RWPE2 (cell line): Measurements from ENCODE around the gene SIRT6.

Experiments used
- ATAC-seq: fragments of 200-7000 bp; cut with Tn5 transposase; 3 replicates; pipeline ENCODE4 v1.9.1; 2021; ENCODE audit warnings: low read depth
- DNase-seq: peaks from one replicate; pipeline ENCODE4 v3.0.0-alpha.2; 2020; ENCODE audit warnings: low spot score
- H3K27ac ChIP-seq: fragments of 450-650 bp; 2 replicates; pipeline ENCODE4 v1.5.1; 2017; ENCODE audit warnings: mild to moderate bottlenecking; ENCODE audit not compliant: poor library complexity, severe bottlenecking
- H3K27me3 ChIP-seq: fragments of 250-450 bp; sonication (Bioruptor Pico); 2 replicates; pipeline ENCODE4 v1.5.1; 2021; ENCODE audit warnings: mild to moderate bottlenecking, moderate library complexity; ENCODE audit not compliant: insufficient read depth, poor library complexity, severe bottlenecking
- H3K36me3 ChIP-seq: fragments of 250-450 bp; sonication (Bioruptor Pico); 2 replicates; pipeline ENCODE4 v1.5.1; 2020; ENCODE audit warnings: low read depth, mild to moderate bottlenecking, moderate library complexity
- H3K4me1 ChIP-seq: fragments of 250-450 bp; sonication (Bioruptor Pico); 2 replicates; pipeline ENCODE4 v1.5.1; 2021; ENCODE audit warnings: mild to moderate bottlenecking, moderate library complexity; ENCODE audit not compliant: insufficient read depth, poor library complexity, severe bottlenecking
- H3K4me3 ChIP-seq: fragments of 250-450 bp; sonication (Bioruptor Pico); 2 replicates; pipeline ENCODE4 v1.5.1; 2021; ENCODE audit warnings: mild to moderate bottlenecking, moderate library complexity; ENCODE audit not compliant: severe bottlenecking
- H3K9me3 ChIP-seq: fragments of 250-450 bp; sonication (Bioruptor Pico); 2 replicates; pipeline ENCODE4 v1.5.1; 2021; ENCODE audit warnings: mild to moderate bottlenecking, moderate library complexity; ENCODE audit not compliant: severe bottlenecking
- TF ChIP-seq, protein P1 (sequence below): fragments of 450-650 bp; IDR thresholded peaks from one replicate; pipeline ENCODE4 v1.5.1; 2017; ENCODE audit warnings: mild to moderate bottlenecking, moderate library complexity; ENCODE audit not compliant: poor library complexity, severe bottlenecking

SIRT6 gene

DNA sequence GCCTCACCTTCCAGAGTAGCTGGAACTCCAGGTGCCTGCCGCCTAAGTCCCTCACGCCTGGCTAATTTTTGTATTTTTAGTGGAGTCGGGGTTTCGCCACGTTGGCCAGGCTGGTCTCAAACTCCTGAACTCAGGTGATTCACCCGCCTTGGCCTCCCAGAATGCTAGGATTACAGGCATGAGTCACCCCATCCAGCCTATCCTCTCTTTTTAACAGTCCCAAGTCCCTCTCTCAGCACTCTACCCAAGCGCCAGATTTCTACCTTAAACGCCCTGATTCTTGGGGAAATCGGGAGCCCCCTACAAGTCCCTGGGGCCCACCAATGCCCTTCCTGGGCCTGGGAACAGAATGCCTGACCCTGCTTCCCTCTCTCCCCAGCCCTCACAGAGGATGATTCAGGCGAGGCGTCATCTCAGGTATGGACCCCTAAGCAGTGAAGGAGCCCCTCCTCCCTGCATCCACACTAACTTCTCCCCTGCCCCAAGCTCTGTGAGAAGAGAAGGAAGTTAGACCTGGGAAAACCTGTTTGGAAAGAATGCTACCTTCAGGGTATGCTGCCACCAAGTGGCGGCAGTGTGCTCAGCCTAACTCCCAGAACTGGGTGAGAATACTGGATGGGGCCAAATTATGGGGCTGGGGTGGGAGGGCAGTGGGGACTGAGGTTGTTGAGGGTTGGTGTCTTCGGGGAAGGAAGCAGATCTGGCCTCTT is 26.2 kb upstream of the SIRT6 start:
- no peaks in the 10 kb centered on the region for H3K4me1 ChIP-seq
- TF ChIP-seq, protein P1, sequence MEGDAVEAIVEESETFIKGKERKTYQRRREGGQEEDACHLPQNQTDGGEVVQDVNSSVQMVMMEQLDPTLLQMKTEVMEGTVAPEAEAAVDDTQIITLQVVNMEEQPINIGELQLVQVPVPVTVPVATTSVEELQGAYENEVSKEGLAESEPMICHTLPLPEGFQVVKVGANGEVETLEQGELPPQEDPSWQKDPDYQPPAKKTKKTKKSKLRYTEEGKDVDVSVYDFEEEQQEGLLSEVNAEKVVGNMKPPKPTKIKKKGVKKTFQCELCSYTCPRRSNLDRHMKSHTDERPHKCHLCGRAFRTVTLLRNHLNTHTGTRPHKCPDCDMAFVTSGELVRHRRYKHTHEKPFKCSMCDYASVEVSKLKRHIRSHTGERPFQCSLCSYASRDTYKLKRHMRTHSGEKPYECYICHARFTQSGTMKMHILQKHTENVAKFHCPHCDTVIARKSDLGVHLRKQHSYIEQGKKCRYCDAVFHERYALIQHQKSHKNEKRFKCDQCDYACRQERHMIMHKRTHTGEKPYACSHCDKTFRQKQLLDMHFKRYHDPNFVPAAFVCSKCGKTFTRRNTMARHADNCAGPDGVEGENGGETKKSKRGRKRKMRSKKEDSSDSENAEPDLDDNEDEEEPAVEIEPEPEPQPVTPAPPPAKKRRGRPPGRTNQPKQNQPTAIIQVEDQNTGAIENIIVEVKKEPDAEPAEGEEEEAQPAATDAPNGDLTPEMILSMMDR = no peak
- no peaks in the 10 kb centered on the region for H3K36me3 ChIP-seq
- no peaks in the 10 kb centered on the region for H3K9me3 ChIP-seq
- H3K27ac ChIP-seq = no peak overlapping the region
- ATAC-seq (no peak; the same call in 2 of the 3 replicates), DNase-seq (no peak)
- no peaks in the 10 kb centered on the region for H3K27me3 ChIP-seq
- no peak overlapping the region for H3K4me3 ChIP-seq

DNA sequence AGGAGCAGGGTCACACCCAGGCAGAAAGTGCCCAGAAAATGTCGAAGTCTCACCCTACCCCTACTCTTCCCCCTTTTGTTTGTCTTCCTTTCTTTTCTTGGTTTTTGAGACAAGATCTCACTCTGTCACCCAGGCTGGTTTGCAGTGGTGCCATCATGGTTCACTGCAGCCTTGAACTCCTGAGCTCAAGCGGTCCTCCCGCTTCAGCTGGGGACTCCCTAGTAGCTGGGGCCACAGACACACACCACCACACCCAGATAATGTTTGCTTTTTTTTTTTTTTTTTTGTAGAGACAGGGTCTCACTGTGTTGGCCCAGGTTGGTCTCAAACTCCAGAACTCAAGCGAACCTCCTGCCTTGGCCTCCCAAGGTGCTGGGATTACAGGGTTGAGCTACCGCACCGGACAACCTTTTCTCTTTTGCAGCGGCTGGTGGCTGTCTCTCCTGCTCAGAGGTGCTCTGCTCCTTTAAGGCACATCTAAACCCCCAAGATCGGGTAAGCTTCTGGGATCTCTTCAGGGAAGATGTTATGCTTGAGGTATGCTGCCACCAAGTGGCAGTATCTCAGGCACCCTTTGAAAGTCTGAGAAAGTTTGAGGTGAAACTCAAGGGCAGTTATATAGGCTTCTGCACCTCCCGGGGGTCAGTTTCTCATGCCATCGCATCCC is 24.6 kb upstream of the SIRT6 start:
- Histone ChIP-seq H3K4me3 (no peak overlapping the region), H3K36me3 (no peaks in the 10 kb centered on the region), H3K27me3 (no peaks in the 10 kb centered on the region), H3K9me3 (no peaks in the 10 kb centered on the region), H3K27ac (no peak overlapping the region), H3K4me1 (no peaks in the 10 kb centered on the region)
- TF ChIP-seq, protein P1 = no peak
- DNase-seq (no peak), ATAC-seq (no peak)

DNA sequence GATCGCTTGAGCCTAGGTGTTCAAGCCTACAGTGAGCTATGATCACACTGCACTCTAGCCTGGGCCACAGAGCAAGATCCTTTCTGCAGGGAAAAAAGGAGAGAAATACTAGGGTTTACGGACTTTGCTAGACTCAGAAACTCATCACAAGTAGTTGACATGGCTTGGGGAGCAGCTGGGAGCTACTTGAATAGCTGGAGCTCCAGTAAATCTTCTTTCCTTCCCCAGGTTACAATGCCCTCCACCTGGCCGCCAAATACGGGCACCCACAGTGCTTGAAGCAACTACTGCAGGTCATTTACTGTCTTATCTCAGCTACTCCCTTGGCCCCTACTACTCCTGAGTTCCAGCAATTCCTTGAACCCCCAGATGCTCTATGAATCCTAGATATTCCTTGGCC is 19.4 kb upstream of the SIRT6 start:
- ATAC-seq = no peak
- H3K27me3 ChIP-seq = peaks cover 24% of the 10 kb centered on the region
- H3K4me1 ChIP-seq = no peaks in the 10 kb centered on the region
- H3K4me3 ChIP-seq = no peak overlapping the region
- no peak overlapping the region for H3K27ac ChIP-seq
- TF ChIP-seq, protein P1 = no peak
- no peaks in the 10 kb centered on the region for H3K9me3 ChIP-seq
- no peak for DNase-seq
- no peaks in the 10 kb centered on the region for H3K36me3 ChIP-seq

DNA sequence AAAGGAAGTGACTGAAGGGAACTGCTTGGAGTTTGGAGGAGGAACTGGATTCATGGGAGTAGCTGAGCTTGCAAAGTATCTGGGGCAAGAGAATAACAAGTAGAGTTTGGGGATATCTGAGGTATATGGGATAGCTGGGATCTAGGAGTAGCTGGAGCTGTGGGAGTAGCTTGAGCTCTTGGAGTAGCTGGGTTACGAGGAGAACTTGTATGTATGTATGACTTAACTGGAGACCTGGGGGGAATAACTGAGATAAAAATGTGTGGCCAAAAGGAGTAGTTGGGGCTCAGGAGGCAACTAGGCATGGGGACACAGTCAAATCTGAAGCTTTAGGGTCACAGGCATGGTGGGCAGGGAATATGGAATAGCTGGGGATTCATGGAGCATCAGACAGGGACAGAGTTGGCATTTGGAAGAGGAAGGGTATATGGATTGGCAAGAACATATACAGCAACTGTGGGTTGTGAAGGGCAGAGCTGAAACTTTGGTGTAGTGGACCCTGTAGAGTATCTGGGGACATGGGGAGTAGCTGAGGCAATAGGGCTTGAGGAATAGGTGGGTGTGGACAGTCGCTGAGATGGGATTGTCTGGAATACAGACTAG is 18.7 kb upstream of the SIRT6 start:
- DNase-seq (no peak), ATAC-seq (no peak)
- H3K4me3 ChIP-seq = no peak overlapping the region
- H3K27me3 ChIP-seq = peaks cover 24% of the 10 kb centered on the region
- H3K9me3 ChIP-seq = no peaks in the 10 kb centered on the region
- H3K4me1 ChIP-seq = no peaks in the 10 kb centered on the region
- H3K27ac ChIP-seq = no peak overlapping the region
- TF ChIP-seq, protein P1 = no peak
- no peaks in the 10 kb centered on the region for H3K36me3 ChIP-seq
